H1 (cell line): ENCODE data around the gene HYAL1. TPM values are rescaled to one million over a fixed set of nuclear protein-coding genes. Genes with fewer than 3 reads are reported as not detected.

Experiments used
- CTCF ChIA-PET: fragments of 300-600 bp; sonication (Branson Sonifier 250); formaldehyde crosslinking; loops from one replicate; lab custom pipeline; 2021; ENCODE audit not compliant: partially characterized antibody; lab: Charles Lee
- POLR2A ChIA-PET: fragments of 300-600 bp; sonication (Branson Sonifier 250); formaldehyde crosslinking; loops from one replicate; lab custom pipeline; 2021; ENCODE audit warnings: inconsistent platforms; ENCODE audit not compliant: partially characterized antibody; lab: Charles Lee
- DNase-seq, 2 experiments: peaks; one replicate each; pipeline versions ENCODE4 v3.0.0 to v3.0.0-alpha.2; 2010 to 2022; ENCODE audit warnings: low spot score in 2 of 2, low read depth in 1 of 2, mixed read lengths in 1 of 2
- FAIRE-seq: peaks from 2 replicates; lab custom pipeline; 2011; peaks lifted over from hg19 to GRCh38; lab: Jason Lieb, UNC
- H2AFZ ChIP-seq: 2 replicates; pipeline ENCODE4 v1.8.1; 2012; ENCODE audit warnings: low read length, inconsistent platforms
- H2AK5ac ChIP-seq: 2 replicates; pipeline ENCODE4 v1.6.1; 2013; ENCODE audit warnings: low read depth, low read length
- H2BK120ac ChIP-seq: replicated peaks from 2 replicates; pipeline ENCODE3; 2013; ENCODE audit warnings: low read depth, low read length, inconsistent platforms
- H2BK12ac ChIP-seq: 2 replicates; pipeline ENCODE4 v1.6.1; 2013; ENCODE audit warnings: low read depth, low read length
- H2BK15ac ChIP-seq: 2 replicates; pipeline ENCODE4 v1.6.1; 2013; ENCODE audit warnings: low read length
- H2BK20ac ChIP-seq: 2 replicates; pipeline ENCODE4 v1.6.1; 2013; ENCODE audit warnings: low read length
- H2BK5ac ChIP-seq: 2 replicates; pipeline ENCODE4 v1.6.1; 2013; ENCODE audit warnings: low read depth, low read length
- H3K14ac ChIP-seq: 2 replicates; pipeline ENCODE4 v1.6.1; 2013; ENCODE audit warnings: inconsistent platforms; ENCODE audit not compliant: insufficient read length
- H3K18ac ChIP-seq: 2 replicates; pipeline ENCODE4 v1.6.1; 2013; ENCODE audit warnings: low read length; ENCODE audit errors: extremely low read depth
- H3K23ac ChIP-seq: 2 replicates; pipeline ENCODE4 v1.6.1; 2013; ENCODE audit warnings: inconsistent platforms; ENCODE audit not compliant: insufficient read length
- H3K23me2 ChIP-seq: 2 replicates; pipeline ENCODE4 v1.6.1; 2013; ENCODE audit warnings: low read depth, low read length
- H3K27ac ChIP-seq: 2 replicates; pipeline ENCODE4 v1.6.1; 2011; ENCODE audit warnings: low read depth, low read length, inconsistent platforms
- H3K27me3 ChIP-seq, 4 experiments: replicated peaks in 1 of 4; 1 replicate in 1 of 4; 2 replicates in 3 of 4; pipeline versions ENCODE4 v1.6.1 to v1.8.1; 2011 to 2013; ENCODE audit warnings: low read length in 3 of 4, mild to moderate bottlenecking in 3 of 4, inconsistent platforms in 2 of 4, mixed read lengths in 2 of 4, moderate library complexity in 1 of 4; ENCODE audit not compliant: control insufficient read depth in 3 of 4, insufficient read depth in 3 of 4; ENCODE audit errors: extremely low read depth in 1 of 4
- H3K36me3 ChIP-seq, 4 experiments: 2 replicates each; pipeline versions ENCODE4 v1.6.1 to v1.8.1; 2011 to 2013; ENCODE audit warnings: mild to moderate bottlenecking in 4 of 4, low read length in 3 of 4, moderate library complexity in 2 of 4, control low read depth in 1 of 4, inconsistent platforms in 1 of 4; ENCODE audit not compliant: insufficient read depth in 4 of 4, control insufficient read depth in 2 of 4
- H3K4ac ChIP-seq: replicated peaks from 2 replicates; pipeline ENCODE3; 2013; ENCODE audit warnings: low read length, low read depth, mixed read lengths, inconsistent platforms; ENCODE audit not compliant: insufficient read length
- H3K4me1 ChIP-seq, 4 experiments: replicated peaks in 1 of 4; 1 replicate in 1 of 4; 2 replicates in 3 of 4; pipeline versions ENCODE4 v1.6.1 to v1.8.1; 2011 to 2013; ENCODE audit warnings: low read length in 3 of 4, inconsistent platforms in 2 of 4, mixed read lengths in 1 of 4; ENCODE audit not compliant: insufficient read depth in 4 of 4, control insufficient read depth in 3 of 4
- H3K4me2 ChIP-seq, 2 experiments: 2 replicates each; pipeline versions ENCODE4 v1.6.1 to v1.8.1; 2011 to 2013; ENCODE audit warnings: low read depth in 2 of 2, low read length in 2 of 2, control low read depth in 1 of 2, inconsistent platforms in 1 of 2, mild to moderate bottlenecking in 1 of 2; ENCODE audit not compliant: insufficient read depth in 1 of 2
- H3K4me3 ChIP-seq, 4 experiments: fragments of 200-600, 300-600 bp in 1 of 4; sonication (generic), shearing (Covaris generic), sonication (Bioruptor Twin) in 1 of 4; 2 replicates each; pipeline versions ENCODE4 v1.5.1 to v1.8.1; 2011 to 2016; ENCODE audit warnings: low read length in 4 of 4, low read depth in 3 of 4, control low read depth in 2 of 4, inconsistent platforms in 2 of 4, mild to moderate bottlenecking in 2 of 4, mixed read lengths in 1 of 4, moderate library complexity in 1 of 4; ENCODE audit not compliant: insufficient read depth in 2 of 4; ENCODE audit errors: extremely low read depth in 1 of 4
- H3K56ac ChIP-seq: replicated peaks from 2 replicates; pipeline ENCODE3; 2013; ENCODE audit warnings: low read depth, mild to moderate bottlenecking, mixed read lengths, low read length, inconsistent platforms; ENCODE audit not compliant: insufficient read length
- H3K79me1 ChIP-seq: 2 replicates; pipeline ENCODE4 v1.6.1; 2013; ENCODE audit warnings: low read depth, low read length, control low read depth
- H3K79me2 ChIP-seq, 2 experiments: 2 replicates each; pipeline versions ENCODE4 v1.6.1 to v1.8.1; 2012 to 2013; ENCODE audit warnings: low read length in 2 of 2, mild to moderate bottlenecking in 2 of 2, inconsistent platforms in 1 of 2; ENCODE audit not compliant: insufficient read depth in 2 of 2, control insufficient read depth in 1 of 2
- H3K9ac ChIP-seq, 4 experiments: replicated peaks in 1 of 4; 1 replicate in 1 of 4; 2 replicates in 3 of 4; pipeline versions ENCODE4 v1.6.1 to v1.8.1; 2011 to 2013; ENCODE audit warnings: low read depth in 3 of 4, low read length in 3 of 4, control low read depth in 2 of 4, mild to moderate bottlenecking in 2 of 4, moderate library complexity in 2 of 4, inconsistent platforms in 1 of 4; ENCODE audit errors: extremely low read depth in 1 of 4
- H3K9me3 ChIP-seq, 2 experiments: 2 replicates each; pipeline versions ENCODE4 v1.6.1 to v1.8.1; 2012 to 2013; ENCODE audit warnings: mild to moderate bottlenecking in 2 of 2, moderate library complexity in 2 of 2, control low read depth in 1 of 2, inconsistent platforms in 1 of 2, low read depth in 1 of 2, low read length in 1 of 2, mixed read lengths in 1 of 2; ENCODE audit not compliant: insufficient read depth in 2 of 2
- H4K20me1 ChIP-seq, 2 experiments: replicated peaks in 1 of 2; 2 replicates each; pipeline versions ENCODE3 to v1.8.1; 2011 to 2013; ENCODE audit warnings: inconsistent platforms in 2 of 2, low read length in 2 of 2, mild to moderate bottlenecking in 1 of 2; ENCODE audit not compliant: insufficient read depth in 2 of 2, control insufficient read depth in 1 of 2
- H4K5ac ChIP-seq: 2 replicates; pipeline ENCODE4 v1.6.1; 2013; ENCODE audit warnings: low read length, low read depth, mixed read lengths, inconsistent platforms; ENCODE audit not compliant: insufficient read length
- H4K8ac ChIP-seq: 2 replicates; pipeline ENCODE4 v1.8.0; 2013; ENCODE audit warnings: mild to moderate bottlenecking, moderate library complexity, low read length, inconsistent platforms; ENCODE audit not compliant: insufficient read depth; ENCODE audit errors: extremely low read depth
- H4K91ac ChIP-seq: replicated peaks from 2 replicates; pipeline ENCODE3; 2013; ENCODE audit warnings: low read length, mixed read lengths, inconsistent platforms; ENCODE audit not compliant: insufficient read length
- EP300 ChIP-seq, 2 experiments: IDR thresholded peaks; 1 replicate in 1 of 2; 2 replicates in 1 of 2; pipeline ENCODE4 v1.6.1; 2011 to 2012; ENCODE audit warnings: low read depth in 2 of 2, low read length in 2 of 2, mild to moderate bottlenecking in 2 of 2, borderline replicate concordance in 1 of 2, inconsistent platforms in 1 of 2, moderate library complexity in 1 of 2
- HDAC2 ChIP-seq, 2 experiments: fragments of 300-600 bp in 1 of 2; sonication (generic) in 1 of 2; IDR thresholded peaks; 2 replicates each; pipeline ENCODE4 v1.6.1; 2011 to 2012; ENCODE audit warnings: low read depth in 2 of 2, low read length in 2 of 2, mild to moderate bottlenecking in 2 of 2, moderate library complexity in 2 of 2, borderline replicate concordance in 1 of 2, inconsistent platforms in 1 of 2
- JUND ChIP-seq: IDR thresholded peaks from 2 replicates; pipeline ENCODE4 v1.6.1; 2011; ENCODE audit warnings: mild to moderate bottlenecking, improper control_type of control experiment, low read length
- RBBP5 ChIP-seq: IDR thresholded peaks from 2 replicates; pipeline ENCODE4 v1.7.1; 2012; ENCODE audit warnings: low read depth, mild to moderate bottlenecking, inconsistent platforms, low read length, moderate library complexity, borderline replicate concordance
- RXRA ChIP-seq: IDR thresholded peaks from 2 replicates; pipeline ENCODE4 v1.6.1; 2011; ENCODE audit warnings: low read depth, mild to moderate bottlenecking, low read length, moderate library complexity; ENCODE audit not compliant: insufficient read depth
- SIN3A ChIP-seq, 2 experiments: IDR thresholded peaks in 1 of 2; conservative IDR thresholded peaks in 1 of 2; 2 replicates each; pipeline ENCODE4 v1.6.1; 2011 to 2012; ENCODE audit warnings: low read length in 2 of 2, improper control_type of control experiment in 1 of 2, low read depth in 1 of 2, mild to moderate bottlenecking in 1 of 2
- SIX5 ChIP-seq: IDR thresholded peaks from 2 replicates; pipeline ENCODE4 v1.6.1; 2011; ENCODE audit warnings: mild to moderate bottlenecking, low read depth, low read length
- SUZ12 ChIP-seq: fragments of 200-600 bp; sonication (generic); IDR thresholded peaks from 2 replicates; pipeline ENCODE4 v1.6.1; 2012; ENCODE audit warnings: mild to moderate bottlenecking, inconsistent platforms, low read length, moderate library complexity, mixed read lengths
- TCF12 ChIP-seq: IDR thresholded peaks from 2 replicates; pipeline ENCODE4 v1.6.1; 2011; ENCODE audit warnings: low read depth, mild to moderate bottlenecking, low read length
- TEAD4 ChIP-seq: IDR thresholded peaks from 2 replicates; pipeline ENCODE4 v1.6.1; 2012; ENCODE audit warnings: low read depth, low read length, inconsistent platforms, mixed read lengths
- WGBS, 2 experiments: shearing (Covaris generic) in 1 of 2; methylation state at CpG; one replicate each; pipeline versions ENCODE4 v1.1.6 to v1.1.7; 2013 to 2015; ENCODE audit warnings: low lambda C conversion rate in 2 of 2, mixed read lengths in 2 of 2, inconsistent platforms in 1 of 2, low coverage in 1 of 2, missing lambda C conversion rate in 1 of 2; ENCODE audit not compliant: insufficient replicate concordance in 2 of 2, insufficient coverage in 1 of 2, insufficient read length in 1 of 2; ENCODE audit errors: extremely low coverage in 1 of 2, missing lambda C conversion rate in 1 of 2; 5-methylcytosine and 5-hydroxymethylcytosine counted together
- polyA plus RNA-seq, 7 experiments: library from polyadenylated mRNA; depleted of rRNA in 3 of 7; stranded (reverse) in 5 of 7; unstranded in 2 of 7; fragments of >200 nt in 5 of 7; fragments of 200-250 nt in 2 of 7; gene quantifications; 1 replicate in 5 of 7; 2 replicates in 1 of 7; 4 replicates in 1 of 7; pipeline versions ENCODE4 v1.2.1 to v1.2.3, GENCODE V29; 2011 to 2013; ENCODE audit warnings: missing spikeins in 2 of 7, mixed read lengths in 2 of 7
- total RNA-seq: library from RNA; stranded (reverse); fragmentation: NEBNext Ultra II Directional; extraction: Animal tissue kit (Norgen Biotek cat#: 25700); gene quantifications from 2 replicates; pipeline ENCODE4 v1.2.1, GENCODE V29; 2021

The HYAL1 gene
- total and polyA plus RNA-seq, 2 of the 8 experiments (the other 6 are each of a cell fraction or from before 2014, with no cell fraction given), result 2.0 to 5.4 TPM

GRCh38 chr3:50269460-50269859, 33.9 kb downstream of the HYAL1 start:
- peaks cover 0 to 1% of the 10 kb centered on the region in 2 experiments for H4K20me1 ChIP-seq
- no peak overlapping the region for H3K14ac ChIP-seq
- no peak overlapping the region for H2BK120ac ChIP-seq
- H3K79me2 ChIP-seq, result no peaks in the 10 kb centered on the region
- H3K9ac ChIP-seq, result no peak overlapping the region
- no peaks in the 10 kb centered on the region for H3K9me3 ChIP-seq
- no peak overlapping the region for H2AFZ ChIP-seq
- H3K27ac ChIP-seq, result no peak overlapping the region
- FAIRE-seq, result no peak
- H2AK5ac ChIP-seq, result peak overlapping the region; percentile 2
- H2BK20ac ChIP-seq, result peak overlapping the region; percentile 72; the same call in 1 of the 2 replicates
- no peak overlapping the region for H3K56ac ChIP-seq
- no peaks in the 10 kb centered on the region for H3K79me1 ChIP-seq
- DNase-seq, result no peak
- no peak overlapping the region for H3K4me3 ChIP-seq
- H3K23ac ChIP-seq, result no peak overlapping the region
- H3K18ac ChIP-seq, result peak overlapping the region; percentile 60
- POLR2A ChIA-PET, result interaction anchor here (1.0 to 4.4 kb wide), 2 partner anchors 10 to 30 kb away, joined by 3 to 35 read pairs; partner anchors contain the start of genes HYAL3 and NAA80
- no peak overlapping the region for H3K4ac ChIP-seq
- 0 out of 2 replicates have a peak overlapping the region, but pooled peaks have one; percentile 39 for H2BK5ac ChIP-seq
- H4K5ac ChIP-seq, result no peak overlapping the region
- H3K4me1 ChIP-seq, result peaks cover 0 to 44% (median 32%) of the 10 kb centered on the region in 4 experiments; a peak in 6 of 7 replicates
- H2BK12ac ChIP-seq, result peak overlapping the region; percentile 80; the same call in 1 of the 2 replicates
- peaks cover 2% of the 10 kb centered on the region; the same call in 1 of the 2 replicates for H3K23me2 ChIP-seq
- no peaks in the 10 kb centered on the region for H3K36me3 ChIP-seq
- peaks cover 10 to 20% (median 15%) of the 10 kb centered on the region in 4 experiments for H3K27me3 ChIP-seq
- peak overlapping the region; percentile 99 for H2BK15ac ChIP-seq
- TF ChIP-seq TCF12, result no peak
- no peak for TF ChIP-seq TEAD4
- no peak for TF ChIP-seq SUZ12
- no peak for TF ChIP-seq SIN3A (conservative IDR thresholded peaks at IDR 0.05 in 1 of 2, IDR thresholded peaks at IDR 0.05 in 1 of 2; ENCODE audit: low read depth in 1 of 2, low read length in 2 of 2)
- no peak for TF ChIP-seq RXRA
- TF ChIP-seq JUND, result no peak
- no peak for TF ChIP-seq HDAC2 (IDR thresholded peaks at IDR 0.05; ENCODE audit: borderline replicate concordance in 1 of 2, low read depth in 2 of 2, low read length in 2 of 2)
- no peak for TF ChIP-seq RBBP5
- TF ChIP-seq EP300 (IDR thresholded peaks at IDR 0.05; ENCODE audit: borderline replicate concordance in 1 of 2, low read depth in 2 of 2, low read length in 2 of 2), result no peak
- no peak for TF ChIP-seq SIX5
- CTCF ChIA-PET, result interaction anchor here (1.5 to 53.5 kb wide), 5 partner anchors 12 to 75 kb away, joined by 4 to 2149 read pairs (median 58); partner anchors contain the start of genes GNAI2, IFRD2 and SLC38A3
- peak overlapping the region; percentile 68 for H4K91ac ChIP-seq
- peak overlapping the region in 1 of 2 experiments; percentile 28; a peak in 1 of 4 replicates for H3K4me2 ChIP-seq
- 80% methylated on average over 4 of the region's 4 CpGs; no CpG with 5 or more reads in 1 of the 2 experiments for WGBS, 2 experiments
- H4K8ac ChIP-seq, result no peak overlapping the region; the same call in 1 of the 2 replicates
